Measurements from ENCODE around the gene MFAP5.

MFAP5 gene

GRCh38 chr12:8647968-8648367 is 14.7 kb downstream of the MFAP5 start:
- TF ChIP-seq CTCF (IDR thresholded peaks at IDR 0.05; ENCODE audit: low read depth, low read length) = no peak
- no peak overlapping the region for H3K4me3 ChIP-seq (ENCODE audit: low read depth, low read length)
- no peak for DNase-seq (ENCODE audit: low read depth, low spot score)
- in situ Hi-C loops (cut with HindIII; ENCODE audit: low sequenced_read_pairs) = no loop called here

GRCh38 chr12:8644345-8645248 is 18.0 kb downstream of the MFAP5 start:
- in situ Hi-C loops (cut with HindIII; ENCODE audit: low sequenced_read_pairs) = no loop called here
- H3K4me3 ChIP-seq (ENCODE audit: low read depth, low read length) = no peak overlapping the region
- DNase-seq (ENCODE audit: low read depth, low spot score) = no peak
- no peak for TF ChIP-seq CTCF (IDR thresholded peaks at IDR 0.05; ENCODE audit: low read depth, low read length)

- TF ChIP-seq CTCF (IDR thresholded peaks at IDR 0.05; ENCODE audit: low read depth, low read length) = no peak
- H3K4me3 ChIP-seq (ENCODE audit: low read depth, low read length) = no peak overlapping the region
- DNase-seq (ENCODE audit: low read depth, low spot score) = no peak
- in situ Hi-C loops (cut with HindIII; ENCODE audit: low sequenced_read_pairs) = no loop called here
Measured at GRCh38 chr12:8642775-8643174, 19.9 kb downstream of the MFAP5 start.

GRCh38 chr12:8639936-8640335 is 22.7 kb downstream of the MFAP5 start:
- no peak for DNase-seq (ENCODE audit: low read depth, low spot score)
- H3K4me3 ChIP-seq (ENCODE audit: low read depth, low read length) = no peak overlapping the region
- in situ Hi-C loops (cut with HindIII; ENCODE audit: low sequenced_read_pairs) = no loop called here
- TF ChIP-seq CTCF (IDR thresholded peaks at IDR 0.05; ENCODE audit: low read depth, low read length) = no peak

- H3K4me3 ChIP-seq (ENCODE audit: low read depth, low read length) = no peak overlapping the region
- TF ChIP-seq CTCF (IDR thresholded peaks at IDR 0.05; ENCODE audit: low read depth, low read length) = no peak
- in situ Hi-C loops (cut with HindIII; ENCODE audit: low sequenced_read_pairs) = no loop called here
- DNase-seq (ENCODE audit: low read depth, low spot score) = no peak
Measured at GRCh38 chr12:8638951-8639350, 23.7 kb downstream of the MFAP5 start.

- TF ChIP-seq CTCF (IDR thresholded peaks at IDR 0.05; ENCODE audit: low read depth, low read length) = no peak
- no peak for DNase-seq (ENCODE audit: low read depth, low spot score)
- H3K4me3 ChIP-seq (ENCODE audit: low read depth, low read length) = no peak overlapping the region
- in situ Hi-C loops (cut with HindIII; ENCODE audit: low sequenced_read_pairs) = no loop called here
Measured at GRCh38 chr12:8637666-8638065, 25.0 kb downstream of the MFAP5 start.

All from astrocyte of the spinal cord (primary cell).